ENCODE results near the gene HES4.

DNA sequence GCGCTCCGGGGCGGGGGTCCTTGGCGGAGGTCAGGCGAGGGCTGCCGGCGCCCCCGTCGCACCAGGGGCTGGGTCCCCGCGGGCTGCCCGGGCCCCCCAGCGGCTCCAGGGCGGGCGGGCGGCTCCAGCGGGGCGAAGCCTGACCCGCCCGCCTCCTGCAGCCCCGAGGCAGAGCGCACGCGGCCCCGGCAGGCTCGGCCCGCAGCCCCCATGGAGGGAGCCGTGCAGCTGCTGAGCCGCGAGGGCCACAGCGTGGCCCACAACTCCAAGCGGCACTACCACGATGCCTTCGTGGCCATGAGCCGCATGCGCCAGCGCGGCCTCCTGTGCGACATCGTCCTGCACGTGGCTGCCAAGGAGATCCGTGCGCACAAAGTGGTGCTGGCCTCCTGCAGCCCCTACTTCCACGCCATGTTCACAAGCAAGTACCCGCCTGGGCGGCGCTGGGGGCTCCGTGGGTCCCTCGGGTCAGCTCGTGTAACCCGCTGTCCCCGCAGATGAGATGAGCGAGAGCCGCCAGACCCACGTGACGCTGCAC lies 38.7 kb downstream of the HES4 start:
- TF ChIP-seq, protein P1, sequence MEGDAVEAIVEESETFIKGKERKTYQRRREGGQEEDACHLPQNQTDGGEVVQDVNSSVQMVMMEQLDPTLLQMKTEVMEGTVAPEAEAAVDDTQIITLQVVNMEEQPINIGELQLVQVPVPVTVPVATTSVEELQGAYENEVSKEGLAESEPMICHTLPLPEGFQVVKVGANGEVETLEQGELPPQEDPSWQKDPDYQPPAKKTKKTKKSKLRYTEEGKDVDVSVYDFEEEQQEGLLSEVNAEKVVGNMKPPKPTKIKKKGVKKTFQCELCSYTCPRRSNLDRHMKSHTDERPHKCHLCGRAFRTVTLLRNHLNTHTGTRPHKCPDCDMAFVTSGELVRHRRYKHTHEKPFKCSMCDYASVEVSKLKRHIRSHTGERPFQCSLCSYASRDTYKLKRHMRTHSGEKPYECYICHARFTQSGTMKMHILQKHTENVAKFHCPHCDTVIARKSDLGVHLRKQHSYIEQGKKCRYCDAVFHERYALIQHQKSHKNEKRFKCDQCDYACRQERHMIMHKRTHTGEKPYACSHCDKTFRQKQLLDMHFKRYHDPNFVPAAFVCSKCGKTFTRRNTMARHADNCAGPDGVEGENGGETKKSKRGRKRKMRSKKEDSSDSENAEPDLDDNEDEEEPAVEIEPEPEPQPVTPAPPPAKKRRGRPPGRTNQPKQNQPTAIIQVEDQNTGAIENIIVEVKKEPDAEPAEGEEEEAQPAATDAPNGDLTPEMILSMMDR (IDR thresholded peaks at IDR 0.05; ENCODE audit: low read length): no peak
- no peak for TF ChIP-seq EZH2 (optimal IDR thresholded peaks at IDR 0.05; ENCODE audit: low read depth, low read length)
- no peak for TF ChIP-seq EZH2phosphoT487 (IDR thresholded peaks at IDR 0.05; ENCODE audit: low read length)

All from MM.1S (cell line).